Mesothelial cell of epicardium (in vitro differentiated cells): ENCODE measurements around the gene HPCAL1. TPM values are rescaled to one million over a fixed set of nuclear protein-coding genes. Genes with fewer than 3 reads are reported as not detected.

Source experiments
- DNase-seq, 2 experiments: peaks; one replicate each; pipeline ENCODE4 v3.0.0; 2021; ENCODE audit warnings: low spot score in 2 of 2; ENCODE audit not compliant: unreplicated experiment in 2 of 2
- H3K27ac Mint-ChIP-seq: 2 replicates; pipeline ENCODE4 v1.8.0; 2021; ENCODE audit warnings: mixed read lengths
- H3K27me3 Mint-ChIP-seq: 2 replicates; pipeline ENCODE4 v1.8.0; 2021; ENCODE audit warnings: low read depth, mixed read lengths
- H3K36me3 Mint-ChIP-seq: 2 replicates; pipeline ENCODE4 v1.8.0; 2021; ENCODE audit warnings: mixed read lengths
- H3K4me1 Mint-ChIP-seq: 2 replicates; pipeline ENCODE4 v1.8.0; 2021; ENCODE audit warnings: mixed read lengths
- H3K4me3 Mint-ChIP-seq: 2 replicates; pipeline ENCODE4 v1.8.0; 2021; ENCODE audit warnings: mild to moderate bottlenecking, moderate library complexity, mixed read lengths
- H3K9me3 Mint-ChIP-seq: 2 replicates; pipeline ENCODE4 v1.8.0; 2021; ENCODE audit warnings: mixed read lengths
- total RNA-seq: library from RNA; stranded (reverse); gene quantifications from 3 replicates; pipeline ENCODE4 v1.2.1, GENCODE V29; 2021
- TF ChIP-seq, protein P1 (sequence below): fragments of 200-600 bp; sonication (generic); IDR thresholded peaks from one replicate; pipeline ENCODE4 v1.5.0; 2021; ENCODE audit warnings: antibody characterized with exemption; ENCODE audit not compliant: unreplicated experiment

The HPCAL1 gene
- total RNA-seq, 1 donor from 2014 or later = 17.5 TPM

DNA sequence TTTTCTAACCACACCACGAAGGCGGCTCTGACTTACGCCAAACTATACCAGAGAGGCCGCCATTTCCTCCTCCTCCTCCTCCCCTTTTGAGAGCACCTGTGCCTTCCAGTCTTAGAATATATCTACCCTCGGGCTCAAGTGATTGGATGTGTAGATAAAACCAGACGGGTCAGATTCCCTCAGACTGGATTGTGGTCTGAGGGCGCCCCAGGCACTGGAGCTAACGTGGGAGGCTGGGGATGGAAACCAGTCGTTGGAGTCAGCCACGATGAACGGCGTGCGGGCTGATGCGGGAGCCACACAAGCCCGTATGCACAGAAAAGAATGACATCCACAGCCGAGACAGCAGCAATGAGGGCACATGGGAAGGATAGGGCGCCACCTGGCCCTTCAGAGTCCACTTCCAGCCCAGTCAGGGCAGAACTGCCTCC lies 157.7 kb downstream of the HPCAL1 start:
- no peak for DNase-seq
- Mint-ChIP-seq H3K4me3 (no peak overlapping the region), H3K9me3 (no peaks in the 10 kb centered on the region), H3K27ac (no peak overlapping the region), H3K4me1 (peaks cover 21% of the 10 kb centered on the region), H3K36me3 (no peaks in the 10 kb centered on the region), H3K27me3 (no peaks in the 10 kb centered on the region)
- TF ChIP-seq, protein P1, sequence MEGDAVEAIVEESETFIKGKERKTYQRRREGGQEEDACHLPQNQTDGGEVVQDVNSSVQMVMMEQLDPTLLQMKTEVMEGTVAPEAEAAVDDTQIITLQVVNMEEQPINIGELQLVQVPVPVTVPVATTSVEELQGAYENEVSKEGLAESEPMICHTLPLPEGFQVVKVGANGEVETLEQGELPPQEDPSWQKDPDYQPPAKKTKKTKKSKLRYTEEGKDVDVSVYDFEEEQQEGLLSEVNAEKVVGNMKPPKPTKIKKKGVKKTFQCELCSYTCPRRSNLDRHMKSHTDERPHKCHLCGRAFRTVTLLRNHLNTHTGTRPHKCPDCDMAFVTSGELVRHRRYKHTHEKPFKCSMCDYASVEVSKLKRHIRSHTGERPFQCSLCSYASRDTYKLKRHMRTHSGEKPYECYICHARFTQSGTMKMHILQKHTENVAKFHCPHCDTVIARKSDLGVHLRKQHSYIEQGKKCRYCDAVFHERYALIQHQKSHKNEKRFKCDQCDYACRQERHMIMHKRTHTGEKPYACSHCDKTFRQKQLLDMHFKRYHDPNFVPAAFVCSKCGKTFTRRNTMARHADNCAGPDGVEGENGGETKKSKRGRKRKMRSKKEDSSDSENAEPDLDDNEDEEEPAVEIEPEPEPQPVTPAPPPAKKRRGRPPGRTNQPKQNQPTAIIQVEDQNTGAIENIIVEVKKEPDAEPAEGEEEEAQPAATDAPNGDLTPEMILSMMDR = no peak

DNA sequence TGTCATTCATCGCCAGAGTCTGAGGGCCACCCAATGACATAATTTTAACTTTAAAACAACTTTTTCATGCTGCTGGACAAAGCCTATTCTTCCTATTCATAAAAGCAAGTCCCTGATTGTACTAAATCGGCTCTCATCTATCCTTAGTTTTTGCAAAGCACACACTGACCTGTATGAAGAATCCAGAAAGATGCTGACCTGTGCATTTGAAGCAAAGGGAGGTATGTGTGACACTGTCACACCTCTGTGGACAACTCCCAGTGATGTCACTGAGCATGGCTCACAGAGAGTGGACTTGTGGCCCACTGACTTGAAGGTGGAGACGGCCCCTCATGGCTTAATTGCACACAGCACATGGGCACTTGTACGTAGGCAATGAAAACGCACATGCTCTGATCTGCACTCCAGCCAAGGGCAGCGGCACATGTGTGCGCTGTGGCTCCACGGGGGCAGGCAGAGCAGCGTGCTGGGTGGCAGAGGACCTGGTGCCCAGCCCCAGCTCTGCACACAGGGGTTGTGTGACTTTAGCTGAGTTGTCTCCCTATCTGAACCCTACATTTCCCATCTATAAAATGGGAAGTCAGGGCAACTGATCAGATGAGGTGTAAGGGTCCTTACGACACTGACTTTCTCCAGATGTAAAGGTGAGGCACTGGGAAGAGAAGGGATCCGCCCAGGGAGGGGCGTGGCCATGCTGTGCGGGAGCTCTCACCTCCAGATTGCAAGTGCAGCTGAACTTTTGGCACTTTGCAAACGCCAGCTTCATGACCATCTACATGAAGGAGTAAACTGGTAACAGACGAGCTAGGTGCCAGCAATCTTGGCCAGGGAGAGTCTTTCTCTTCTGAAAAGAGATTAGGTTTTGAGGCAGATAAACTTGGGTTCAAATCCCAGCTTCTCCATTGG lies 159.7 kb downstream of the HPCAL1 start:
- DNase-seq = no peak
- H3K9me3 Mint-ChIP-seq = no peaks in the 10 kb centered on the region
- H3K27me3 Mint-ChIP-seq = no peaks in the 10 kb centered on the region
- H3K27ac Mint-ChIP-seq = no peak overlapping the region
- no peak overlapping the region for H3K4me3 Mint-ChIP-seq
- no peaks in the 10 kb centered on the region for H3K36me3 Mint-ChIP-seq
- peaks cover 21% of the 10 kb centered on the region for H3K4me1 Mint-ChIP-seq
- TF ChIP-seq, protein P1 = no peak

DNA sequence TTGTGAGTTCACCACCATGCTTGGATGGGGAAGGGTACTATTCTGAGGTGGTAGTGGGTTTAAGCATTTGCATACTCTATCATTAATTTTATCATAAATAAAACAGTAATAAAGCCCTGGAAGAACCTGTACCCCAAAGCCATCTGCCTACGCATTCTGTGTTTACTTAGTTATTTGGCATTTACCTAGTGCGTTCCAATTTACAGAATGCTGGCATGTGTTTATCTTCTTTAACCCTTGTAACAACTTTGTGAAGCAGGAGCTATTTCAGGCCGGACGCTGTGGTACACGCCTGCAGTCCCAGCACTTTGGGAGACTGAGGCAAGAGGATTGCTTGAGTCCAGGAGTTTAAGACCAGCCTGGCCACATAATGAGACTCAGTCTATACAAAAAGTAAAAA lies 163.2 kb downstream of the HPCAL1 start:
- Mint-ChIP-seq H3K27ac (no peak overlapping the region), H3K27me3 (no peaks in the 10 kb centered on the region), H3K4me1 (peaks cover under 1% of the 10 kb centered on the region), H3K9me3 (no peaks in the 10 kb centered on the region), H3K36me3 (no peaks in the 10 kb centered on the region), H3K4me3 (no peak overlapping the region)
- no peak for DNase-seq
- TF ChIP-seq, protein P1 = no peak

DNA sequence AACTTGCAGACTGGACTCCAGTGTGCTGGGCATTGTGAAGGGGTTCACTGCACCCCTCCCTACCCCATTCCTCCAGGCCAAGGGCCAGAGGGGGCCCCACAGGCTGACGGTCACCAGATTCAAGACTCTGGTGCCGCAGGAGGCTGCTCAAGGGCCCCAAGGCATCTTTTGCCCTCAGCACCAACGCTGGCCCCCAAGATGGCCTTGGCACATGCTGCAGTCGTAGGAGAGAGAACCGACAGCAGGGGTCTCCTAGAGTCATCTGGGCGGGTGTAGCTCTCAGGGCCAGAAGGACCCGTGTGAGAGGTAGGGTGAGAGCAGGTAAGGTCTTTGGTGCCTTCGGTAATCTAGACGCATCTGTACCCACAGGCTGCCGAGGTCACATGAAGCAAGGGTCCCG lies 164.1 kb downstream of the HPCAL1 start:
- Mint-ChIP-seq H3K4me1 (no peaks in the 10 kb centered on the region), H3K4me3 (no peak overlapping the region), H3K9me3 (no peaks in the 10 kb centered on the region), H3K36me3 (no peaks in the 10 kb centered on the region), H3K27me3 (no peaks in the 10 kb centered on the region), H3K27ac (no peak overlapping the region)
- no peak for DNase-seq
- TF ChIP-seq, protein P1 = no peak

DNA sequence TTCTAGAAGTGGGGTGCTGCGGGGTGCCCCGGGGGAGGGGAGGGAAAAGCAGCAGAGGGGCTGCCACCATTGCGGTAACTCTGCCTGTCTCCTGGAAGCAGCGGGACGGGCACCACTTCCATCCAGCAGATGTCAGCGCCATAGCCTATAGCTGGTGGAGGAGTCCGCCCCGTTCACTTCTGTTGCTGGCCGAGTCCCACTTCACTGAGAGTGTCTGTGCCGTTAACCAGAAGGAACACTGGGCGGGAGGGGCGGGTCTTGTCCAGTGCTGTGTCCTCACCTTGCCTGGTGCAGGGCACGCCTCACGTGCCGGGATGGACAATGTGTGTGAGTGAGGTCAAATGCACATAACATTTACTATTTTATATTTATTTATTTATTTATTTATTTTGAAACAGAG lies 164.7 kb downstream of the HPCAL1 start:
- no peak overlapping the region for H3K4me3 Mint-ChIP-seq
- TF ChIP-seq, protein P1 = no peak
- no peaks in the 10 kb centered on the region for H3K36me3 Mint-ChIP-seq
- DNase-seq = no peak
- no peaks in the 10 kb centered on the region for H3K9me3 Mint-ChIP-seq
- no peak overlapping the region for H3K27ac Mint-ChIP-seq
- H3K4me1 Mint-ChIP-seq = no peaks in the 10 kb centered on the region
- no peaks in the 10 kb centered on the region for H3K27me3 Mint-ChIP-seq
